Lower lobe of right lung (tissue), 2 donors: ENCODE results near the gene RPS14. TPM values are rescaled to one million over a fixed set of nuclear protein-coding genes. Genes with fewer than 3 reads are reported as not detected.
A peak's percentile ranks its signal among the peaks of the same experiment; 100 is the strongest.

ENCODE experiments used
- ATAC-seq, 2 donors: fragments of 200-7000 bp; cut with Tn5 transposase; one replicate each; pipeline ENCODE4 v1.9.1; 2020 to 2022; ENCODE audit warnings: mild to moderate bottlenecking in 2 of 2, moderate library complexity in 2 of 2
- DNase-seq: peaks from one replicate; pipeline ENCODE4 v3.0.0-alpha.2; 2020
- H3K27ac ChIP-seq: fragments of 200-600 bp; one replicate; pipeline ENCODE4 v1.8.0; 2022
- H3K27me3 ChIP-seq: fragments of 200-600 bp; one replicate; pipeline ENCODE4 v1.8.0; 2022; ENCODE audit warnings: low read depth
- H3K36me3 ChIP-seq: fragments of 200-600 bp; one replicate; pipeline ENCODE4 v1.8.0; 2022; ENCODE audit warnings: mild to moderate bottlenecking
- H3K4me1 ChIP-seq: fragments of 200-600 bp; one replicate; pipeline ENCODE4 v1.8.0; 2022
- H3K4me3 ChIP-seq: fragments of 200-600 bp; one replicate; pipeline ENCODE4 v1.8.0; 2022; ENCODE audit warnings: mild to moderate bottlenecking
- H3K9me3 ChIP-seq: fragments of 200-600 bp; one replicate; pipeline ENCODE4 v1.8.0; 2022
- CTCF ChIP-seq: fragments of 200-600 bp; IDR thresholded peaks from one replicate; pipeline ENCODE4 v1.8.0; 2022; ENCODE audit warnings: antibody characterized with exemption, mild to moderate bottlenecking
- intact Hi-C: fragments of 100-400 bp; cut with DNase I; formaldehyde crosslinking; loops from one replicate; pipeline ENCODE4 v1.11.0; 2022
- total RNA-seq: library from RNA; stranded (reverse); fragmentation: NEBNext Ultra II Directional; extraction: Animal tissue kit (Norgen Biotek cat#: 25700); gene quantifications from one replicate; pipeline ENCODE4 v1.2.1, GENCODE V29; 2021
- donor health status: DM: no; HTN: yes; CAD: no; lungs with severe emphysema.

The RPS14 gene
- total RNA-seq, 1 donor from 2014 or later = 1,651 TPM

GRCh38 chr5:150401376-150402228 is 47.9 kb downstream of the RPS14 start:
- intact Hi-C loops = no loop called here
- TF ChIP-seq CTCF = no peak
- no peak for ATAC-seq
- no peaks in the 10 kb centered on the region for H3K9me3 ChIP-seq
- DNase-seq = peak; percentile 32
- no peaks in the 10 kb centered on the region for H3K4me1 ChIP-seq
- no peaks in the 10 kb centered on the region for H3K27me3 ChIP-seq
- peak overlapping the region; percentile 6 for H3K27ac ChIP-seq
- no peak overlapping the region for H3K4me3 ChIP-seq
- H3K36me3 ChIP-seq = peaks cover 99% of the 10 kb centered on the region

- no peak for ATAC-seq
- TF ChIP-seq CTCF = no peak
- intact Hi-C loops = no loop called here
Observed at GRCh38 chr5:150401076-150401375, 48.5 kb downstream of the RPS14 start.

GRCh38 chr5:150400316-150401075 is 49.0 kb downstream of the RPS14 start:
- Histone ChIP-seq H3K27me3 (no peaks in the 10 kb centered on the region), H3K36me3 (peaks cover 99% of the 10 kb centered on the region), H3K4me3 (no peak overlapping the region), H3K4me1 (no peaks in the 10 kb centered on the region), H3K9me3 (no peaks in the 10 kb centered on the region), H3K27ac (peak overlapping the region; percentile 6)
- peak; percentile 28 for DNase-seq
- intact Hi-C loops = no loop called here
- TF ChIP-seq CTCF = no peak
- ATAC-seq = no peak

More at GRCh38 chr5:150401076-150401375, 48.5 kb downstream of the RPS14 start:
- H3K27ac ChIP-seq = peak overlapping the region; percentile 6
- no peaks in the 10 kb centered on the region for H3K9me3 ChIP-seq
- peaks cover 99% of the 10 kb centered on the region for H3K36me3 ChIP-seq
- H3K4me3 ChIP-seq = no peak overlapping the region
- H3K4me1 ChIP-seq = no peaks in the 10 kb centered on the region
- no peaks in the 10 kb centered on the region for H3K27me3 ChIP-seq
- DNase-seq = peak; percentile 20

GRCh38 chr5:150399524-150400211 is 49.9 kb downstream of the RPS14 start:
- no peaks in the 10 kb centered on the region for H3K27me3 ChIP-seq
- no peak for TF ChIP-seq CTCF
- peaks cover 99% of the 10 kb centered on the region for H3K36me3 ChIP-seq
- ATAC-seq (peak; percentile 2 to 19), DNase-seq (peak; percentile 44)
- intact Hi-C loops = no loop called here
- H3K4me1 ChIP-seq = no peaks in the 10 kb centered on the region
- no peak overlapping the region for H3K27ac ChIP-seq
- H3K9me3 ChIP-seq = no peaks in the 10 kb centered on the region
- no peak overlapping the region for H3K4me3 ChIP-seq

DNA sequence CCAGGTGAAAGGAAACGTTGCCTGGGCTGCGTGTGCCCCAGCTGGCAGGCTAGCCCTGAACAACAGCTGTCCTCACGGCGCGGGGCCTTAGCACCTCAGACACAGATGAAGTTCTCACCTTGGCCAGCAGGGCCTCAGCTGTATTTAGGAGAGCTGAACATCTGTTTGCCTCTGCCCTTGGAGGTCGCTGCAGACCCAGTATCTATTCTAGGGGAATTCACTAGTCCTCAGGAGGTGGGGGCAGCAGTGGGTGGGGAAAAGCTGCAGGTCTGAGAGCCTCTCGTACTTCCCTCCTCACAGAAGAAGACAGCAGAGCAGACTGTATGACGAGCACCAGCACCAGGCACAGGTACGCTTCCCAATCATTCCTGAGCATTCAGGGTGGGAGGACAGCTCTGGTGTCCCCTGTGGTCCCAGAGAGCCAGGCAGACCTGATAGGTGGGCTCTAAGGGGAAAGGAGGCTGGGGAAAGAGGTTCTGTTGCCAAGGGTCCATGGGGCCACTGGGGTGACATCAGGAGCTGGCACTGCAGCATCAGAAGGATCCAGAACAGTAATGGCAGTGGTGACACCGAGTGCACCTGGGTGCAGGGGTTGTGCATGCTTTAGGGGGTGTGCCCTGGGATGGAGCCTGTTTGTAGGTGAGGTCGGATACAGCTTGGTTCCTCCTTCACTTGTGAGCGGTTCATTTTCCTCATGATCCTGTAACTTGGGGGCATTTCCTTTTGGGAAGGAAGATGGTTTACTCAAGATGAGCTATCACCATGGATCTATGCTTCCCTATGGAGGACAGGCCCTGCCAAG is 50.6 kb downstream of the RPS14 start:
- no peak for TF ChIP-seq CTCF
- intact Hi-C loops = no loop called here
- no peaks in the 10 kb centered on the region for H3K27me3 ChIP-seq
- no peak overlapping the region for H3K4me3 ChIP-seq
- peak; percentile 44 for DNase-seq
- H3K27ac ChIP-seq = no peak overlapping the region
- ATAC-seq = peak; percentile 23 to 34
- H3K36me3 ChIP-seq = peaks cover 99% of the 10 kb centered on the region
- no peaks in the 10 kb centered on the region for H3K9me3 ChIP-seq
- no peaks in the 10 kb centered on the region for H3K4me1 ChIP-seq
